WTC11 (cell line): Measurements from ENCODE around the gene TLX2. TPM values are rescaled to one million over a fixed set of nuclear protein-coding genes. Genes with fewer than 3 reads are reported as not detected.
A peak's percentile ranks its signal among the peaks of the same experiment; 100 is the strongest.

ENCODE experiments used
- GTF2I ChIP-seq: fragments of 250-450 bp; sonication (Bioruptor Pico); conservative IDR thresholded peaks from 2 replicates; pipeline ENCODE4 v1.4.0; 2021; ENCODE audit warnings: mild to moderate bottlenecking
- HMGA2 ChIP-seq: fragments of 250-450 bp; sonication (Bioruptor Pico); IDR thresholded peaks from 2 replicates; pipeline ENCODE4 v1.4.0; 2021; ENCODE audit warnings: mild to moderate bottlenecking, moderate library complexity
- JUN ChIP-seq: sonication (generic); formaldehyde crosslinking; IDR thresholded peaks from 2 replicates; pipeline ENCODE4 v1.8.0; 2023; ENCODE audit warnings: mild to moderate bottlenecking, missing genetic modification reagents
- KAT7 ChIP-seq: sonication (generic); formaldehyde crosslinking; IDR thresholded peaks from 2 replicates; pipeline ENCODE4 v1.8.1; 2023; ENCODE audit warnings: missing genetic modification reagents, mild to moderate bottlenecking, borderline replicate concordance
- NFE2L1 ChIP-seq: sonication (generic); formaldehyde crosslinking; IDR thresholded peaks from 2 replicates; pipeline ENCODE4 v1.8.1; 2023; ENCODE audit warnings: missing genetic modification reagents
- NR3C1 ChIP-seq: sonication (generic); formaldehyde crosslinking; conservative IDR thresholded peaks from 2 replicates; pipeline ENCODE4 v1.8.1; 2023; ENCODE audit warnings: low read depth, mild to moderate bottlenecking, missing genetic modification reagents
- OVOL2 ChIP-seq: fragments of 250-450 bp; sonication (Bioruptor Pico); IDR thresholded peaks from 2 replicates; pipeline ENCODE4 v1.9.0; 2021; ENCODE audit warnings: mild to moderate bottlenecking, borderline replicate concordance
- RELA ChIP-seq: sonication (generic); formaldehyde crosslinking; IDR thresholded peaks from 2 replicates; pipeline ENCODE4 v1.8.1; 2022; ENCODE audit warnings: missing genetic modification reagents, mild to moderate bottlenecking, borderline replicate concordance
- SMAD4 ChIP-seq: sonication (generic); formaldehyde crosslinking; IDR thresholded peaks from 2 replicates; pipeline ENCODE4 v1.8.0; 2022; ENCODE audit warnings: mild to moderate bottlenecking, missing genetic modification reagents
- TCF7 ChIP-seq: sonication (generic); formaldehyde crosslinking; IDR thresholded peaks from 2 replicates; pipeline ENCODE4 v1.8.0; 2022; ENCODE audit warnings: mild to moderate bottlenecking, low read depth, missing genetic modification reagents, moderate library complexity
- TEAD1 ChIP-seq: sonication (generic); formaldehyde crosslinking; IDR thresholded peaks from 2 replicates; pipeline ENCODE4 v1.8.0; 2022; ENCODE audit warnings: mild to moderate bottlenecking, missing genetic modification reagents
- ZBTB21 ChIP-seq: sonication (generic); formaldehyde crosslinking; IDR thresholded peaks from 2 replicates; pipeline ENCODE4 v1.8.1; 2023; ENCODE audit warnings: mild to moderate bottlenecking, missing genetic modification reagents, borderline replicate concordance
- ZNF121 ChIP-seq: sonication (generic); formaldehyde crosslinking; IDR thresholded peaks from 2 replicates; pipeline ENCODE4 v1.8.0; 2023; ENCODE audit warnings: missing genetic modification reagents
- ZNF219 ChIP-seq: sonication (generic); formaldehyde crosslinking; IDR thresholded peaks from 2 replicates; pipeline ENCODE4 v1.8.0; 2023; ENCODE audit warnings: missing genetic modification reagents, mild to moderate bottlenecking, borderline replicate concordance
- ZNF423 ChIP-seq: fragments of 250-450 bp; sonication (Bioruptor Pico); IDR thresholded peaks from 2 replicates; pipeline ENCODE4 v2.1.2; 2022; ENCODE audit warnings: mild to moderate bottlenecking, moderate library complexity
- total RNA-seq: library from RNA; stranded (reverse); gene quantifications from 3 replicates; pipeline ENCODE4 v1.2.3, GENCODE V29; 2021
- TF ChIP-seq, protein P1 (sequence below): sonication (generic); formaldehyde crosslinking; IDR thresholded peaks from 2 replicates; pipeline ENCODE4 v1.8.0; 2023; ENCODE audit warnings: mild to moderate bottlenecking, missing genetic modification reagents
- TF ChIP-seq, protein P2 (sequence below): sonication (generic); formaldehyde crosslinking; IDR thresholded peaks from 2 replicates; pipeline ENCODE4 v1.8.0; 2022; ENCODE audit warnings: mild to moderate bottlenecking, missing genetic modification reagents
- TF ChIP-seq, protein P3 (sequence below): sonication (generic); formaldehyde crosslinking; IDR thresholded peaks from 2 replicates; pipeline ENCODE4 v1.8.0; 2023; ENCODE audit warnings: missing genetic modification reagents, mild to moderate bottlenecking, borderline replicate concordance
- TF ChIP-seq, protein P4 (sequence below): sonication (generic); formaldehyde crosslinking; IDR thresholded peaks from 2 replicates; pipeline ENCODE4 v1.8.0; 2022; ENCODE audit warnings: mild to moderate bottlenecking, missing genetic modification reagents
- TF ChIP-seq, protein P5 (sequence below): sonication (generic); formaldehyde crosslinking; IDR thresholded peaks from 2 replicates; pipeline ENCODE4 v1.8.1; 2023; ENCODE audit warnings: mild to moderate bottlenecking, missing genetic modification reagents, moderate library complexity
- TF ChIP-seq, protein P6 (sequence below): fragments of 250-450 bp; sonication (Bioruptor Pico); IDR thresholded peaks from 2 replicates; pipeline ENCODE4 v1.9.0; 2021; ENCODE audit warnings: mild to moderate bottlenecking
- TF ChIP-seq, protein P7 (sequence below): sonication (generic); formaldehyde crosslinking; IDR thresholded peaks from 2 replicates; pipeline ENCODE4 v1.8.0; 2022; ENCODE audit warnings: mild to moderate bottlenecking, missing genetic modification reagents
- TF ChIP-seq, protein P8 (sequence below): sonication (generic); formaldehyde crosslinking; IDR thresholded peaks from 2 replicates; pipeline ENCODE4 v1.8.1; 2023; ENCODE audit warnings: mild to moderate bottlenecking, moderate library complexity, missing genetic modification reagents

TLX2 gene
- total RNA-seq, 1 experiment from 2014 or later: 0.26 TPM

DNA sequence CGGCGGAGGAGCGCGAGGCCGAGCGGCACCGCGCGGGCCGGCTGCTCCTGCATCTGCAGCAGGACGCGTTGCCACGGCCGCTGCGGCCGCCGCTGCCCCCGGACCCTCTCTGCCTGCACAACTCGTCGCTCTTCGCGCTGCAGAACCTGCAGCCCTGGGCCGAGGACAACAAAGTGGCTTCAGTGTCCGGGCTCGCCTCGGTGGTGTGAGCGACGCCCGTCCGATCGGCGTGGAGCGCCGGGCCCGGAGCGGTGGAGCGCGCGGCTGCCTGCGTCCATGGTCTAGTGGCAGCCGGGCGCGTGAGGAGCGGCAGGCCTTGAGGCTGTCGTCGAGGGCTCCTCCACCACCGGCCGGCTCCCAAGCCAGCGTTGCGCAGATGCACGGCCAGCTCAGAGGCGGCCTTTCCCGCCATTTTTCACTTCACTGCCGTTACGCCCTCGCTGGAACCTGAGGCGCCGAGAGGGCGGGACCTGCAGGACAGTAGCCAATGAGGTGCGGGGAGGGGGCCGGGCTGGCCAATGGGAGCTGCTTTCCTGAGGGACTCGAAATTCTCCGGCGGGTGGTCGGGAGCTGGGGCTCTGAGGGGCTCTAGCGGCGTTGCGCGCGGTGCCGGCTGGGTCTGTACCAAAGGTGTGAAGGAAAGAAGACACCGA is 1.9 kb downstream of the TLX2 start (continued):
- TF ChIP-seq GTF2I (CRISPR knock-in tag): no peak
- no peak for TF ChIP-seq OVOL2
- TF ChIP-seq, protein P1, sequence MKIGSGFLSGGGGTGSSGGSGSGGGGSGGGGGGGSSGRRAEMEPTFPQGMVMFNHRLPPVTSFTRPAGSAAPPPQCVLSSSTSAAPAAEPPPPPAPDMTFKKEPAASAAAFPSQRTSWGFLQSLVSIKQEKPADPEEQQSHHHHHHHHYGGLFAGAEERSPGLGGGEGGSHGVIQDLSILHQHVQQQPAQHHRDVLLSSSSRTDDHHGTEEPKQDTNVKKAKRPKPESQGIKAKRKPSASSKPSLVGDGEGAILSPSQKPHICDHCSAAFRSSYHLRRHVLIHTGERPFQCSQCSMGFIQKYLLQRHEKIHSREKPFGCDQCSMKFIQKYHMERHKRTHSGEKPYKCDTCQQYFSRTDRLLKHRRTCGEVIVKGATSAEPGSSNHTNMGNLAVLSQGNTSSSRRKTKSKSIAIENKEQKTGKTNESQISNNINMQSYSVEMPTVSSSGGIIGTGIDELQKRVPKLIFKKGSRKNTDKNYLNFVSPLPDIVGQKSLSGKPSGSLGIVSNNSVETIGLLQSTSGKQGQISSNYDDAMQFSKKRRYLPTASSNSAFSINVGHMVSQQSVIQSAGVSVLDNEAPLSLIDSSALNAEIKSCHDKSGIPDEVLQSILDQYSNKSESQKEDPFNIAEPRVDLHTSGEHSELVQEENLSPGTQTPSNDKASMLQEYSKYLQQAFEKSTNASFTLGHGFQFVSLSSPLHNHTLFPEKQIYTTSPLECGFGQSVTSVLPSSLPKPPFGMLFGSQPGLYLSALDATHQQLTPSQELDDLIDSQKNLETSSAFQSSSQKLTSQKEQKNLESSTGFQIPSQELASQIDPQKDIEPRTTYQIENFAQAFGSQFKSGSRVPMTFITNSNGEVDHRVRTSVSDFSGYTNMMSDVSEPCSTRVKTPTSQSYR: 0 out of 2 replicates have a peak, but pooled peaks have one; percentile 86
- TF ChIP-seq HMGA2 (CRISPR knock-in tag): no peak
- TF ChIP-seq, protein P2, sequence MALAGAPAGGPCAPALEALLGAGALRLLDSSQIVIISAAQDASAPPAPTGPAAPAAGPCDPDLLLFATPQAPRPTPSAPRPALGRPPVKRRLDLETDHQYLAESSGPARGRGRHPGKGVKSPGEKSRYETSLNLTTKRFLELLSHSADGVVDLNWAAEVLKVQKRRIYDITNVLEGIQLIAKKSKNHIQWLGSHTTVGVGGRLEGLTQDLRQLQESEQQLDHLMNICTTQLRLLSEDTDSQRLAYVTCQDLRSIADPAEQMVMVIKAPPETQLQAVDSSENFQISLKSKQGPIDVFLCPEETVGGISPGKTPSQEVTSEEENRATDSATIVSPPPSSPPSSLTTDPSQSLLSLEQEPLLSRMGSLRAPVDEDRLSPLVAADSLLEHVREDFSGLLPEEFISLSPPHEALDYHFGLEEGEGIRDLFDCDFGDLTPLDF (CRISPR knock-in tag): peak; percentile 96
- TF ChIP-seq, protein P3, sequence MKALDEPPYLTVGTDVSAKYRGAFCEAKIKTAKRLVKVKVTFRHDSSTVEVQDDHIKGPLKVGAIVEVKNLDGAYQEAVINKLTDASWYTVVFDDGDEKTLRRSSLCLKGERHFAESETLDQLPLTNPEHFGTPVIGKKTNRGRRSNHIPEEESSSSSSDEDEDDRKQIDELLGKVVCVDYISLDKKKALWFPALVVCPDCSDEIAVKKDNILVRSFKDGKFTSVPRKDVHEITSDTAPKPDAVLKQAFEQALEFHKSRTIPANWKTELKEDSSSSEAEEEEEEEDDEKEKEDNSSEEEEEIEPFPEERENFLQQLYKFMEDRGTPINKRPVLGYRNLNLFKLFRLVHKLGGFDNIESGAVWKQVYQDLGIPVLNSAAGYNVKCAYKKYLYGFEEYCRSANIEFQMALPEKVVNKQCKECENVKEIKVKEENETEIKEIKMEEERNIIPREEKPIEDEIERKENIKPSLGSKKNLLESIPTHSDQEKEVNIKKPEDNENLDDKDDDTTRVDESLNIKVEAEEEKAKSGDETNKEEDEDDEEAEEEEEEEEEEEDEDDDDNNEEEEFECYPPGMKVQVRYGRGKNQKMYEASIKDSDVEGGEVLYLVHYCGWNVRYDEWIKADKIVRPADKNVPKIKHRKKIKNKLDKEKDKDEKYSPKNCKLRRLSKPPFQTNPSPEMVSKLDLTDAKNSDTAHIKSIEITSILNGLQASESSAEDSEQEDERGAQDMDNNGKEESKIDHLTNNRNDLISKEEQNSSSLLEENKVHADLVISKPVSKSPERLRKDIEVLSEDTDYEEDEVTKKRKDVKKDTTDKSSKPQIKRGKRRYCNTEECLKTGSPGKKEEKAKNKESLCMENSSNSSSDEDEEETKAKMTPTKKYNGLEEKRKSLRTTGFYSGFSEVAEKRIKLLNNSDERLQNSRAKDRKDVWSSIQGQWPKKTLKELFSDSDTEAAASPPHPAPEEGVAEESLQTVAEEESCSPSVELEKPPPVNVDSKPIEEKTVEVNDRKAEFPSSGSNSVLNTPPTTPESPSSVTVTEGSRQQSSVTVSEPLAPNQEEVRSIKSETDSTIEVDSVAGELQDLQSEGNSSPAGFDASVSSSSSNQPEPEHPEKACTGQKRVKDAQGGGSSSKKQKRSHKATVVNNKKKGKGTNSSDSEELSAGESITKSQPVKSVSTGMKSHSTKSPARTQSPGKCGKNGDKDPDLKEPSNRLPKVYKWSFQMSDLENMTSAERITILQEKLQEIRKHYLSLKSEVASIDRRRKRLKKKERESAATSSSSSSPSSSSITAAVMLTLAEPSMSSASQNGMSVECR (CRISPR knock-in tag): peak; percentile 79
- peak; percentile 93 for TF ChIP-seq JUN (CRISPR knock-in tag)
- TF ChIP-seq, protein P4, sequence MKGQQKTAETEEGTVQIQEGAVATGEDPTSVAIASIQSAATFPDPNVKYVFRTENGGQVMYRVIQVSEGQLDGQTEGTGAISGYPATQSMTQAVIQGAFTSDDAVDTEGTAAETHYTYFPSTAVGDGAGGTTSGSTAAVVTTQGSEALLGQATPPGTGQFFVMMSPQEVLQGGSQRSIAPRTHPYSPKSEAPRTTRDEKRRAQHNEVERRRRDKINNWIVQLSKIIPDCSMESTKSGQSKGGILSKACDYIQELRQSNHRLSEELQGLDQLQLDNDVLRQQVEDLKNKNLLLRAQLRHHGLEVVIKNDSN (CRISPR knock-in tag): peak; percentile 72; the same call in 1 of the 2 replicates
- TF ChIP-seq, protein P5, sequence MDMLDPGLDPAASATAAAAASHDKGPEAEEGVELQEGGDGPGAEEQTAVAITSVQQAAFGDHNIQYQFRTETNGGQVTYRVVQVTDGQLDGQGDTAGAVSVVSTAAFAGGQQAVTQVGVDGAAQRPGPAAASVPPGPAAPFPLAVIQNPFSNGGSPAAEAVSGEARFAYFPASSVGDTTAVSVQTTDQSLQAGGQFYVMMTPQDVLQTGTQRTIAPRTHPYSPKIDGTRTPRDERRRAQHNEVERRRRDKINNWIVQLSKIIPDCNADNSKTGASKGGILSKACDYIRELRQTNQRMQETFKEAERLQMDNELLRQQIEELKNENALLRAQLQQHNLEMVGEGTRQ (CRISPR knock-in tag): no peak
- TF ChIP-seq SMAD4 (CRISPR knock-in tag): peak; percentile 85
- TF ChIP-seq, protein P6, sequence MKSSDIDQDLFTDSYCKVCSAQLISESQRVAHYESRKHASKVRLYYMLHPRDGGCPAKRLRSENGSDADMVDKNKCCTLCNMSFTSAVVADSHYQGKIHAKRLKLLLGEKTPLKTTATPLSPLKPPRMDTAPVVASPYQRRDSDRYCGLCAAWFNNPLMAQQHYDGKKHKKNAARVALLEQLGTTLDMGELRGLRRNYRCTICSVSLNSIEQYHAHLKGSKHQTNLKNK: no peak
- peak; percentile 57; the same call in 1 of the 2 replicates for TF ChIP-seq KAT7 (CRISPR knock-in tag)
- TF ChIP-seq, protein P7, sequence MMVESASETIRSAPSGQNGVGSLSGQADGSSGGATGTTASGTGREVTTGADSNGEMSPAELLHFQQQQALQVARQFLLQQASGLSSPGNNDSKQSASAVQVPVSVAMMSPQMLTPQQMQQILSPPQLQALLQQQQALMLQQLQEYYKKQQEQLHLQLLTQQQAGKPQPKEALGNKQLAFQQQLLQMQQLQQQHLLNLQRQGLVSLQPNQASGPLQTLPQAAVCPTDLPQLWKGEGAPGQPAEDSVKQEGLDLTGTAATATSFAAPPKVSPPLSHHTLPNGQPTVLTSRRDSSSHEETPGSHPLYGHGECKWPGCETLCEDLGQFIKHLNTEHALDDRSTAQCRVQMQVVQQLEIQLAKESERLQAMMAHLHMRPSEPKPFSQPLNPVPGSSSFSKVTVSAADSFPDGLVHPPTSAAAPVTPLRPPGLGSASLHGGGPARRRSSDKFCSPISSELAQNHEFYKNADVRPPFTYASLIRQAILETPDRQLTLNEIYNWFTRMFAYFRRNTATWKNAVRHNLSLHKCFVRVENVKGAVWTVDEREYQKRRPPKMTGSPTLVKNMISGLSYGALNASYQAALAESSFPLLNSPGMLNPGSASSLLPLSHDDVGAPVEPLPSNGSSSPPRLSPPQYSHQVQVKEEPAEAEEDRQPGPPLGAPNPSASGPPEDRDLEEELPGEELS: peak; percentile 96
- TF ChIP-seq ZNF121 (CRISPR knock-in tag): peak; percentile 55; the same call in 1 of the 2 replicates
- TF ChIP-seq ZNF219: no peak; the same call in 1 of the 2 replicates
- peak; percentile 84; the same call in 1 of the 2 replicates for TF ChIP-seq TCF7 (CRISPR knock-in tag)
- TF ChIP-seq NR3C1 (CRISPR knock-in tag): no peak
- peak; percentile 92 for TF ChIP-seq TEAD1
- TF ChIP-seq ZNF423 (CRISPR knock-in tag): no peak
- peak; percentile 88 for TF ChIP-seq RELA (CRISPR knock-in tag)
- TF ChIP-seq ZBTB21 (CRISPR knock-in tag): peak; percentile 67; the same call in 1 of the 2 replicates
- peak; percentile 95; the same call in 1 of the 2 replicates for TF ChIP-seq NFE2L1 (CRISPR knock-in tag)
- TF ChIP-seq, protein P8, sequence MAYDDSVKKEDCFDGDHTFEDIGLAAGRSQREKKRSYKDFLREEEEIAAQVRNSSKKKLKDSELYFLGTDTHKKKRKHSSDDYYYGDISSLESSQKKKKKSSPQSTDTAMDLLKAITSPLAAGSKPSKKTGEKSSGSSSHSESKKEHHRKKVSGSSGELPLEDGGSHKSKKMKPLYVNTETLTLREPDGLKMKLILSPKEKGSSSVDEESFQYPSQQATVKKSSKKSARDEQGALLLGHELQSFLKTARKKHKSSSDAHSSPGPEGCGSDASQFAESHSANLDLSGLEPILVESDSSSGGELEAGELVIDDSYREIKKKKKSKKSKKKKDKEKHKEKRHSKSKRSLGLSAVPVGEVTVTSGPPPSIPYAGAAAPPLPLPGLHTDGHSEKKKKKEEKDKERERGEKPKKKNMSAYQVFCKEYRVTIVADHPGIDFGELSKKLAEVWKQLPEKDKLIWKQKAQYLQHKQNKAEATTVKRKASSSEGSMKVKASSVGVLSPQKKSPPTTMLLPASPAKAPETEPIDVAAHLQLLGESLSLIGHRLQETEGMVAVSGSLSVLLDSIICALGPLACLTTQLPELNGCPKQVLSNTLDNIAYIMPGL (CRISPR knock-in tag): no peak; the same call in 1 of the 2 replicates
